K562 (cell line): Measurements from ENCODE around the gene LRP2BP. TPM values are rescaled to one million over a fixed set of nuclear protein-coding genes. Genes with fewer than 3 reads are reported as not detected.

Source experiments
- ASH1L ChIP-seq: fragments of 450-650 bp; IDR thresholded peaks from 2 replicates; pipeline ENCODE4 v1.6.1; 2018; ENCODE audit warnings: borderline replicate concordance, mild to moderate bottlenecking, low read depth; ENCODE audit not compliant: partially characterized antibody
- BMI1 ChIP-seq: fragments of 150-350 bp; IDR thresholded peaks from 2 replicates; pipeline ENCODE4 v1.6.1; 2014; ENCODE audit warnings: low read length
- FOXK2 ChIP-seq, 2 experiments: fragments of 450-650 bp; IDR thresholded peaks in 1 of 2; conservative IDR thresholded peaks in 1 of 2; 2 replicates each; pipeline ENCODE4 v1.6.1; 2016; ENCODE audit warnings: low read depth in 2 of 2, mild to moderate bottlenecking in 1 of 2
- GTF2F1 ChIP-seq: IDR thresholded peaks from 2 replicates; pipeline ENCODE4 v1.6.1; 2011; ENCODE audit warnings: low read depth, low read length, improper control_type of control experiment
- KDM2B ChIP-seq: fragments of 250-450 bp; sonication (Bioruptor Pico); IDR thresholded peaks from 2 replicates; pipeline ENCODE4 v1.8.0; 2021; ENCODE audit warnings: mild to moderate bottlenecking, moderate library complexity
- MLX ChIP-seq, 2 experiments: fragments of 450-650 bp in 1 of 2; sonication (generic) in 1 of 2; formaldehyde crosslinking; conservative IDR thresholded peaks; 2 replicates each; pipeline versions ENCODE4 v1.4.0 to v1.8.1; 2020 to 2022; ENCODE audit warnings: mild to moderate bottlenecking in 1 of 2, missing genetic modification reagents in 1 of 2
- RNF2 ChIP-seq: sonication (generic); IDR thresholded peaks from 2 replicates; pipeline ENCODE4 v1.6.1; 2016
- SAFB ChIP-seq: fragments of 200-400 bp; formaldehyde crosslinking; IDR thresholded peaks from 2 replicates; pipeline ENCODE4 v1.6.1; 2017; ENCODE audit warnings: low read depth, low read length, borderline replicate concordance
- SP1 ChIP-seq: sonication (generic); formaldehyde crosslinking; IDR thresholded peaks from 2 replicates; pipeline ENCODE4 v1.8.1; 2022; ENCODE audit warnings: mild to moderate bottlenecking, missing genetic modification reagents
- SRF ChIP-seq, 2 experiments: fragments of 250-450, 450-650 bp in 1 of 2; sonication (Bioruptor Pico) in 1 of 2; sonication (generic) in 1 of 2; formaldehyde crosslinking; IDR thresholded peaks; 2 replicates each; pipeline versions ENCODE4 v1.5.0 to v1.5.1; 2020 to 2022; ENCODE audit warnings: mild to moderate bottlenecking in 1 of 2, missing genetic modification reagents in 1 of 2
- SRSF9 ChIP-seq: fragments of 200-400 bp; formaldehyde crosslinking; IDR thresholded peaks from 2 replicates; pipeline ENCODE4 v1.6.1; 2017; ENCODE audit warnings: low read depth, low read length, borderline replicate concordance
- STAT5A ChIP-seq: IDR thresholded peaks from 2 replicates; pipeline ENCODE4 v1.6.1; 2012; ENCODE audit warnings: low read length, inconsistent platforms, borderline replicate concordance
- TBL1XR1 ChIP-seq, 2 experiments: IDR thresholded peaks; 2 replicates each; pipeline ENCODE4 v1.6.1; 2012; ENCODE audit warnings: improper control_type of control experiment in 2 of 2, low read length in 2 of 2, mild to moderate bottlenecking in 1 of 2
- TEAD1 ChIP-seq, 2 experiments: fragments of 450-650 bp in 1 of 2; sonication (generic) in 1 of 2; formaldehyde crosslinking; IDR thresholded peaks; 2 replicates each; pipeline versions ENCODE4 v1.4.0 to v1.8.0; 2020 to 2022; ENCODE audit warnings: mild to moderate bottlenecking in 2 of 2, missing genetic modification reagents in 1 of 2
- ZBTB7A ChIP-seq: IDR thresholded peaks from 2 replicates; pipeline ENCODE4 v1.6.1; 2011; ENCODE audit warnings: low read depth, mild to moderate bottlenecking, low read length, moderate library complexity, borderline replicate concordance; ENCODE audit not compliant: control insufficient read depth
- ZNF165 ChIP-seq: fragments of 250-450 bp; sonication (Bioruptor Pico); IDR thresholded peaks from 2 replicates; pipeline ENCODE4 v1.4.0; 2020; ENCODE audit warnings: borderline replicate concordance
- ZNF232 ChIP-seq: sonication (generic); formaldehyde crosslinking; IDR thresholded peaks from 2 replicates; pipeline ENCODE4 v1.8.0; 2022; ENCODE audit warnings: mild to moderate bottlenecking, missing genetic modification reagents
- ZNF311 ChIP-seq: fragments of 250-450 bp; sonication (Bioruptor Pico); IDR thresholded peaks from 2 replicates; pipeline ENCODE4 v1.4.0; 2020; ENCODE audit warnings: mild to moderate bottlenecking, moderate library complexity
- ZNF407 ChIP-seq: fragments of 450-650 bp; IDR thresholded peaks from 2 replicates; pipeline ENCODE4 v1.6.1; 2016; ENCODE audit warnings: low read depth
- ZNF76 ChIP-seq: fragments of 250-450 bp; sonication (Bioruptor Pico); IDR thresholded peaks from 2 replicates; pipeline ENCODE4 v1.4.0; 2020; ENCODE audit warnings: mild to moderate bottlenecking, moderate library complexity, borderline replicate concordance
- polyA plus RNA-seq, 8 experiments: library from polyadenylated mRNA; depleted of rRNA in 4 of 8; stranded (reverse) in 5 of 8; unstranded in 3 of 8; fragments of >200 nt; fragmentation: Nextera tagmentation in 2 of 8; fragmentation: Illumina TruSeq in 1 of 8; extraction: Ambion mirVana in 2 of 8; extraction: Trizol in 1 of 8; gene quantifications; 2 replicates each; pipeline versions ENCODE4 v1.2.1 to v1.2.3, GENCODE V29; 2011 to 2014; ENCODE audit warnings: inconsistent platforms in 1 of 8, missing spikeins in 1 of 8
- total RNA-seq, 7 experiments: library from RNA; depleted of rRNA in 6 of 7; stranded (reverse); fragments of >200 nt in 6 of 7; fragmentation: Illumina TruSeq in 2 of 7; extraction: Trizol in 2 of 7; gene quantifications; 2 replicates each; pipeline versions ENCODE4 v1.2.1 to v1.2.3, GENCODE V29; 2011 to 2021; ENCODE audit warnings: low replicate concordance in 1 of 7

The LRP2BP gene
- total and polyA plus RNA-seq, 9 of the 15 experiments (the other 6 are each of a cell fraction or from before 2014, with no cell fraction given): 0.42 to 2.1 (median 0.62) TPM

- peak; percentile 37; the same call in 1 of the 2 replicates for TF ChIP-seq SAFB
- no peak for TF ChIP-seq MLX (CRISPR knock-in tag; conservative IDR thresholded peaks at IDR 0.05)
- peak; percentile 84 for TF ChIP-seq ASH1L
- TF ChIP-seq ZBTB7A: no peak
- TF ChIP-seq TBL1XR1 (IDR thresholded peaks at IDR 0.05; ENCODE audit: low read length in 2 of 2): no peak; a peak in 2 of 4 replicates
- TF ChIP-seq SRSF9: no peak
- peak; percentile 97 for TF ChIP-seq SP1 (CRISPR knock-in tag)
- peak; percentile 57 to 100 for TF ChIP-seq FOXK2 (conservative IDR thresholded peaks at IDR 0.05 in 1 of 2, IDR thresholded peaks at IDR 0.05 in 1 of 2; ENCODE audit: low read depth in 2 of 2)
- TF ChIP-seq RNF2: peak; percentile 81
- TF ChIP-seq STAT5A: no peak
- TF ChIP-seq TEAD1 (CRISPR knock-in tag; IDR thresholded peaks at IDR 0.05): peak in 1 of 2 experiments; percentile 90; a peak in 2 of 4 replicates
- TF ChIP-seq KDM2B (CRISPR knock-in tag): 0 out of 2 replicates have a peak, but pooled peaks have one; percentile 8
- TF ChIP-seq ZNF76: 0 out of 2 replicates have a peak, but pooled peaks have one; percentile 69
- peak; percentile 72; the same call in 1 of the 2 replicates for TF ChIP-seq BMI1
- no peak for TF ChIP-seq ZNF311 (CRISPR knock-in tag)
- no peak for TF ChIP-seq ZNF407
- TF ChIP-seq SRF (CRISPR knock-in tag; IDR thresholded peaks at IDR 0.05): peak in 1 of 2 experiments; percentile 53; a peak in 2 of 4 replicates
- TF ChIP-seq ZNF165: no peak
- no peak for TF ChIP-seq ZNF232 (CRISPR knock-in tag)
- TF ChIP-seq GTF2F1: 0 out of 2 replicates have a peak, but pooled peaks have one; percentile 29
These were observed 30.1 kb upstream of the LRP2BP start, which contains the start of gene UFSP2 (continued) for GRCh38 chr4:185425647-185426352.
